HEK293T (cell line): Measurements from ENCODE around the gene CD44.

Source experiments
- FOXA1 ChIP-seq: fragments of 450-650 bp; IDR thresholded peaks from 2 replicates; pipeline ENCODE4 v1.6.1; 2016; ENCODE audit warnings: mild to moderate bottlenecking
- FOXM1 ChIP-seq: fragments of 450-650 bp; IDR thresholded peaks from 2 replicates; pipeline ENCODE4 v1.6.1; 2017; ENCODE audit warnings: mild to moderate bottlenecking, borderline replicate concordance
- NFRKB ChIP-seq: fragments of 450-650 bp; IDR thresholded peaks from 2 replicates; pipeline ENCODE4 v1.6.1; 2016; ENCODE audit warnings: mild to moderate bottlenecking, moderate library complexity
- PKNOX1 ChIP-seq: fragments of 450-650 bp; IDR thresholded peaks from 2 replicates; pipeline ENCODE4 v1.6.1; 2016
- SP1 ChIP-seq: fragments of 450-650 bp; IDR thresholded peaks from 2 replicates; pipeline ENCODE4 v1.6.1; 2017
- TARDBP ChIP-seq: fragments of 450-650 bp; IDR thresholded peaks from 2 replicates; pipeline ENCODE4 v1.6.1; 2016

- no peak for TF ChIP-seq PKNOX1
- TF ChIP-seq TARDBP = no peak
- no peak for TF ChIP-seq FOXA1
- no peak for TF ChIP-seq NFRKB
- no peak for TF ChIP-seq SP1
- TF ChIP-seq FOXM1 = no peak
Measured at GRCh38 chr11:35208795-35209194, 69.8 kb downstream of the CD44 start.
